Measurements from ENCODE around the gene TRPC4. TPM values are rescaled to one million over a fixed set of nuclear protein-coding genes. Genes with fewer than 3 reads are reported as not detected.
"Not testable (repeated sequence)": the region's sequence is repeated elsewhere in the genome, so short reads cannot be mapped to it uniquely, and the experiment has no call there.

The TRPC4 gene
- polyA plus RNA-seq, 3 donors, result not detected

GRCh38 chr13:37594550-37594949 is 275.0 kb downstream of the TRPC4 start:
- H3K4me3 ChIP-seq (replicated peaks in 1 of 3; ENCODE audit: low read depth in 2 of 3, low read length in 3 of 3), result no peak overlapping the region
- no peak overlapping the region for H2AFZ ChIP-seq (ENCODE audit: insufficient read depth, low read depth, low read length, poor library complexity, severe bottlenecking)
- H3K27me3 ChIP-seq (ENCODE audit: control insufficient read depth in 2 of 2, insufficient read depth in 2 of 2, low read length in 2 of 2), result no peaks in the 10 kb centered on the region
- H3K79me2 ChIP-seq (ENCODE audit: insufficient read depth, low read length), result no peaks in the 10 kb centered on the region
- H3K9ac ChIP-seq (ENCODE audit: insufficient read depth, low read length, poor library complexity, severe bottlenecking), result no peak overlapping the region
- H3K4me1 ChIP-seq (ENCODE audit: control insufficient read depth in 1 of 2, insufficient read depth in 2 of 2, low read length in 2 of 2), result no peaks in the 10 kb centered on the region
- no peaks in the 10 kb centered on the region for H3K36me3 Mint-ChIP-seq
- H3K36me3 ChIP-seq (replicated peaks in 1 of 2; ENCODE audit: control insufficient read depth in 1 of 2, insufficient read depth in 2 of 2, low read length in 2 of 2), result no peaks in the 10 kb centered on the region
- no peak overlapping the region for H3K27ac Mint-ChIP-seq
- intact Hi-C loops (cut with micrococcal nuclease), result no loop called here
- no peak overlapping the region for H3K4me2 ChIP-seq (replicated peaks; ENCODE audit: extremely low read depth, low read length, poor library complexity, severe bottlenecking)
- no peak overlapping the region for H3K27ac ChIP-seq (ENCODE audit: low read depth in 1 of 2, low read length in 2 of 2)
- DNase-seq, result no peak
- TF ChIP-seq CTCF (IDR thresholded peaks at IDR 0.05), result no peak
- H3K4me3 Mint-ChIP-seq, result no peak overlapping the region
- H3K9me3 ChIP-seq (replicated peaks in 1 of 2; ENCODE audit: control insufficient read depth in 1 of 2, insufficient read depth in 1 of 2, low read length in 2 of 2), result no peaks in the 10 kb centered on the region
- peaks cover 0 to 2% (median 0%) of the 10 kb centered on the region in 7 donors for H3K9me3 Mint-ChIP-seq
- H3K4me1 Mint-ChIP-seq, result no peaks in the 10 kb centered on the region
- no peaks in the 10 kb centered on the region for H4K20me1 ChIP-seq (ENCODE audit: insufficient read depth, low read length)
- H3K27me3 Mint-ChIP-seq (ENCODE audit: low read depth in 3 of 3), result no peaks in the 10 kb centered on the region
- WGBS (ENCODE audit: insufficient coverage), result 60% methylated on average over 1 of the region's 2 CpGs

GRCh38 chr13:37589381-37589780 is 280.2 kb downstream of the TRPC4 start:
- H3K27ac Mint-ChIP-seq; H4K20me1 ChIP-seq (ENCODE audit: insufficient read depth, low read length); H3K79me2 ChIP-seq (ENCODE audit: insufficient read depth, low read length); H3K9ac ChIP-seq (ENCODE audit: insufficient read depth, low read length, poor library complexity, severe bottlenecking); H3K27me3 Mint-ChIP-seq (ENCODE audit: low read depth in 3 of 3); H3K36me3 ChIP-seq (replicated peaks in 1 of 2; ENCODE audit: control insufficient read depth in 1 of 2, insufficient read depth in 2 of 2, low read length in 2 of 2); H3K27ac ChIP-seq (ENCODE audit: low read depth in 1 of 2, low read length in 2 of 2); H3K4me3 Mint-ChIP-seq; intact Hi-C loops (cut with micrococcal nuclease); H3K4me2 ChIP-seq (replicated peaks; ENCODE audit: extremely low read depth, low read length, poor library complexity, severe bottlenecking); H3K9me3 Mint-ChIP-seq; H3K27me3 ChIP-seq (ENCODE audit: control insufficient read depth in 2 of 2, insufficient read depth in 2 of 2, low read length in 2 of 2); H3K9me3 ChIP-seq (replicated peaks in 1 of 2; ENCODE audit: control insufficient read depth in 1 of 2, insufficient read depth in 1 of 2, low read length in 2 of 2); H3K36me3 Mint-ChIP-seq; H3K4me1 Mint-ChIP-seq; H2AFZ ChIP-seq (ENCODE audit: insufficient read depth, low read depth, low read length, poor library complexity, severe bottlenecking); H3K4me3 ChIP-seq (replicated peaks in 1 of 3; ENCODE audit: low read depth in 2 of 3, low read length in 3 of 3); DNase-seq; H3K4me1 ChIP-seq (ENCODE audit: control insufficient read depth in 1 of 2, insufficient read depth in 2 of 2, low read length in 2 of 2): not testable (repeated sequence)
- no CpG with 5 or more reads among the region's 4 CpGs for WGBS (ENCODE audit: insufficient coverage)

Measured in CD14-positive monocyte (primary cell).